GM23248 (cell line): ENCODE measurements around the gene APBA2. TPM values are rescaled to one million over a fixed set of nuclear protein-coding genes. Genes with fewer than 3 reads are reported as not detected.
A peak's percentile ranks its signal among the peaks of the same experiment; 100 is the strongest.

Experiments
- DNase-seq: peaks from one replicate; pipeline ENCODE4 v3.0.0-alpha.2; 2015
- H2AFZ ChIP-seq: fragments of 200-600 bp; sonication (generic); 2 replicates; pipeline ENCODE4 v1.6.1; 2016; ENCODE audit warnings: antibody characterized with exemption
- H3F3A ChIP-seq: fragments of 200-600 bp; sonication (generic); 2 replicates; pipeline ENCODE4 v1.6.1; 2016; ENCODE audit warnings: mild to moderate bottlenecking, antibody characterized with exemption, mixed run types; ENCODE audit not compliant: insufficient read depth
- H3K27ac ChIP-seq: fragments of 200-600 bp; sonication (generic); 2 replicates; pipeline ENCODE4 v1.5.1; 2016; ENCODE audit warnings: mild to moderate bottlenecking
- H3K27me3 ChIP-seq: fragments of 200-600 bp; sonication (generic); replicated peaks from 2 replicates; pipeline ENCODE4 v1.6.1; 2016; ENCODE audit warnings: mild to moderate bottlenecking; ENCODE audit not compliant: insufficient read depth
- H3K36me3 ChIP-seq: fragments of 200-600 bp; sonication (generic); 2 replicates; pipeline ENCODE4 v1.6.1; 2016; ENCODE audit warnings: low read depth, mild to moderate bottlenecking
- H3K4me1 ChIP-seq: fragments of 200-600 bp; sonication (generic); 2 replicates; pipeline ENCODE4 v1.6.1; 2016; ENCODE audit warnings: mild to moderate bottlenecking; ENCODE audit not compliant: insufficient read depth
- H3K4me2 ChIP-seq: fragments of 200-600 bp; sonication (generic); one replicate; pipeline ENCODE4 v1.6.1; 2016; ENCODE audit warnings: mild to moderate bottlenecking; ENCODE audit not compliant: unreplicated experiment
- H3K4me3 ChIP-seq: fragments of 200-600 bp; sonication (generic); 2 replicates; pipeline ENCODE4 v1.5.1; 2016; ENCODE audit warnings: mild to moderate bottlenecking
- H3K79me2 ChIP-seq: fragments of 200-600 bp; sonication (generic); 2 replicates; pipeline ENCODE4 v1.6.1; 2016; ENCODE audit warnings: mild to moderate bottlenecking; ENCODE audit not compliant: insufficient read depth
- H3K9ac ChIP-seq: fragments of 200-600 bp; sonication (generic); 2 replicates; pipeline ENCODE4 v1.6.1; 2016; ENCODE audit warnings: mild to moderate bottlenecking
- H3K9me2 ChIP-seq: fragments of 200-600 bp; sonication (generic); 2 replicates; pipeline ENCODE4 v1.6.1; 2016; ENCODE audit warnings: mixed run types, mild to moderate bottlenecking, moderate library complexity; ENCODE audit not compliant: insufficient read depth
- H3K9me3 ChIP-seq: fragments of 200-600 bp; sonication (generic); one replicate; pipeline ENCODE4 v1.6.1; 2017; ENCODE audit warnings: low read depth
- H4K20me1 ChIP-seq: fragments of 200-600 bp; sonication (generic); 2 replicates; pipeline ENCODE4 v1.6.0; 2016; ENCODE audit not compliant: insufficient read depth
- EZH2 ChIP-seq: fragments of 200-600 bp; sonication (generic); IDR thresholded peaks from 2 replicates; pipeline ENCODE4 v1.6.1; 2018; ENCODE audit warnings: antibody characterized with exemption, mild to moderate bottlenecking; ENCODE audit not compliant: insufficient read depth, poor library complexity, severe bottlenecking
- EZH2phosphoT487 ChIP-seq: fragments of 200-600 bp; sonication (generic); IDR thresholded peaks from 2 replicates; pipeline ENCODE4 v1.6.1; 2018; ENCODE audit warnings: antibody characterized with exemption, moderate library complexity, mild to moderate bottlenecking, low read depth; ENCODE audit not compliant: insufficient read depth
- WGBS, 2 experiments: methylation state at CpG; one replicate each; pipeline ENCODE4 v1.1.6; 2015 to 2017; ENCODE audit warnings: low lambda C conversion rate in 2 of 2, low coverage in 1 of 2; ENCODE audit errors: missing lambda C conversion rate in 2 of 2; 5-methylcytosine and 5-hydroxymethylcytosine counted together
- in situ Hi-C: fragments of 300-500 bp; cut with MboI; formaldehyde crosslinking; loops from 2 replicates; pipeline ENCODE4 v1.15.0; 2020
- polyA plus RNA-seq: library from polyadenylated mRNA; unstranded; fragments of >200 nt; fragmentation: Nextera tagmentation; extraction: Ambion mirVana; gene quantifications from 2 replicates; pipeline ENCODE4 v1.2.1, GENCODE V29; 2016
- total RNA-seq: library from RNA; depleted of rRNA; stranded (reverse); fragments of >200 nt; shearing (Covaris generic); gene quantifications from 2 replicates; pipeline ENCODE4 v1.2.3, GENCODE V29; 2014

APBA2 gene
- total and polyA plus RNA-seq, 2 experiments from 2014 or later: 0.23 to 0.65 TPM

- Histone ChIP-seq H3K4me3 (no peak overlapping the region), H3F3A (no peaks in the 10 kb centered on the region), H3K4me1 (no peaks in the 10 kb centered on the region), H2AFZ (no peak overlapping the region), H3K36me3 (no peaks in the 10 kb centered on the region), H3K9ac (no peak overlapping the region), H3K27me3 (no peaks in the 10 kb centered on the region), H3K4me2 (no peak overlapping the region), H3K9me3 (no peaks in the 10 kb centered on the region), H4K20me1 (no peaks in the 10 kb centered on the region), H3K27ac (no peak overlapping the region), H3K79me2 (no peaks in the 10 kb centered on the region), H3K9me2 (no peaks in the 10 kb centered on the region)
- TF ChIP-seq EZH2phosphoT487: no peak
- TF ChIP-seq EZH2: no peak
- 11 to 23% methylated on average over 3 of the region's 3 CpGs for WGBS, 2 experiments
- in situ Hi-C loops: no loop called here
- DNase-seq: peak; percentile 39
These were observed 159.9 kb downstream of the APBA2 start for GRCh38 chr15:29045717-29046116.

DNA sequence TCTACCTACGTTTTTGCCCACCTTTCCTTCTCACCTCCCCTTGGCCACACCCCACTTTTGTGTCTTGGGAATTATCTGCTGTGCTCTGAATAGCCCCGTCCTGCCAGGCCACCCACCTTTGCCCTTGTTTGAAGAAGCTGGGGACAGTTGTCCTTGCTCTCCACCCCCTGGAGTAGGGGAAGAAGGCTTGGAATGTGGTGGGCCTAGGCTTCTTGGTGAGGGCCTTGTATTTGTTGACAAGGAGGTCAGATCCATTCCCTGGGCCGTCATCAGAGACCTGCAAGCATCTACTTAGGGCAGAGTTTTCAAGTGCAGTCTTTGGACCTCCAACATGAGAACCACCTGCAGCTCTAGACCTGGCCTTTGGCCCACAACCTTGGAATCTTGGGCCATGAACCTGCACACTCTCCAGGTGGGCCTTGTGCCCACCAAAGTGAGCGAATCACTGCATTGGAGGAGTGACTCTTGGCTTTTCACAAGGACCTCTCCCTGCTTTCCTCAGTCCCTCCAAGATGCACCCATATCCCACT, 160.6 kb downstream of the APBA2 start:
- Histone ChIP-seq H3K9ac (no peak overlapping the region), H3K9me2 (no peaks in the 10 kb centered on the region), H2AFZ (no peak overlapping the region), H3K27me3 (no peaks in the 10 kb centered on the region), H3K4me3 (no peak overlapping the region), H3K4me1 (no peaks in the 10 kb centered on the region), H4K20me1 (no peaks in the 10 kb centered on the region), H3K4me2 (no peak overlapping the region), H3K9me3 (no peaks in the 10 kb centered on the region), H3K27ac (no peak overlapping the region), H3K79me2 (no peaks in the 10 kb centered on the region), H3K36me3 (no peaks in the 10 kb centered on the region), H3F3A (no peaks in the 10 kb centered on the region)
- in situ Hi-C loops: no loop called here
- 8 to 9% methylated on average over 4 of the region's 4 CpGs for WGBS, 2 experiments
- TF ChIP-seq EZH2phosphoT487 (no peak), EZH2 (no peak)
- no peak for DNase-seq

- 37 to 39% methylated on average over 5 of the region's 5 CpGs for WGBS, 2 experiments
- H3K9me3 ChIP-seq: no peaks in the 10 kb centered on the region
These were observed 161.2 kb downstream of the APBA2 start for GRCh38 chr15:29046977-29047376.

GRCh38 chr15:29048011-29048410, 162.2 kb downstream of the APBA2 start:
- DNase-seq: no peak
- TF ChIP-seq EZH2 (no peak), EZH2phosphoT487 (no peak)
- H3K4me3 ChIP-seq: no peak overlapping the region
- no peaks in the 10 kb centered on the region for H3K9me2 ChIP-seq
- no peaks in the 10 kb centered on the region for H4K20me1 ChIP-seq
- no peak overlapping the region for H3K9ac ChIP-seq
- H3K36me3 ChIP-seq: no peaks in the 10 kb centered on the region
- H3K79me2 ChIP-seq: no peaks in the 10 kb centered on the region
- no peak overlapping the region for H3K4me2 ChIP-seq
- in situ Hi-C loops: no loop called here
- no peak overlapping the region for H2AFZ ChIP-seq
- 44 to 53% methylated on average over 9 of the region's 9 CpGs for WGBS, 2 experiments
- H3K27me3 ChIP-seq: no peaks in the 10 kb centered on the region
- H3K27ac ChIP-seq: no peak overlapping the region
- no peaks in the 10 kb centered on the region for H3F3A ChIP-seq
- H3K9me3 ChIP-seq: no peaks in the 10 kb centered on the region
- no peaks in the 10 kb centered on the region for H3K4me1 ChIP-seq

More at GRCh38 chr15:29046977-29047376, 161.2 kb downstream of the APBA2 start:
- Histone ChIP-seq H3K9me2 (no peaks in the 10 kb centered on the region), H4K20me1 (no peaks in the 10 kb centered on the region), H3F3A (no peaks in the 10 kb centered on the region), H3K9ac (no peak overlapping the region), H3K79me2 (no peaks in the 10 kb centered on the region), H3K27ac (no peak overlapping the region), H3K27me3 (no peaks in the 10 kb centered on the region), H3K36me3 (no peaks in the 10 kb centered on the region), H3K4me2 (no peak overlapping the region), H3K4me1 (no peaks in the 10 kb centered on the region), H2AFZ (no peak overlapping the region), H3K4me3 (no peak overlapping the region)
- DNase-seq: no peak
- in situ Hi-C loops: no loop called here
- TF ChIP-seq EZH2: no peak
- TF ChIP-seq EZH2phosphoT487: no peak

DNA sequence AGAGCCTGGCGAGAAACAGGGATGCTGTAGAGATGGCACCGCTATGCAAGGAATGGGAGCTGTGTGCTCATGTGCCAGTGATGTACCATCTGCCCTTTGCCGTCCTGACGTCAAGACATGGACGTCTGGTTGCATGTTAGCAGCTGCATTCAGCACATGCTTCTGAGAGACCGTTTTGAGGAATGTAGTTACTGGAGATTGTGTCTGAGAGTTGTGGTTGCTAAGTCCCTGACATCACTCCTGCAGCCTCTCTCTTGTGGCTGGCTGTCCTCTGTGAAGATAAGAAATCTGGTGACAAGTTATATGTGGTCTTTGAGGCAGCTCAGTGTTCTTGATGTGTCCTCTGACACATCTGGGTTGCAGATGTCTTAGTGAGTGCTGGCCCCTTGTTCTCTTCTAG, 165.1 kb downstream of the APBA2 start:
- Histone ChIP-seq H3K79me2 (no peaks in the 10 kb centered on the region), H3K4me1 (no peaks in the 10 kb centered on the region), H3K4me2 (no peak overlapping the region), H3K9me3 (no peaks in the 10 kb centered on the region), H3K9me2 (no peaks in the 10 kb centered on the region), H3K27me3 (no peaks in the 10 kb centered on the region), H4K20me1 (no peaks in the 10 kb centered on the region), H3K27ac (no peak overlapping the region), H3K9ac (no peak overlapping the region), H2AFZ (no peak overlapping the region), H3K36me3 (no peaks in the 10 kb centered on the region), H3K4me3 (no peak overlapping the region), H3F3A (no peaks in the 10 kb centered on the region)
- TF ChIP-seq EZH2: no peak
- no peak for TF ChIP-seq EZH2phosphoT487
- DNase-seq: peak; percentile 4
- WGBS, 2 experiments: 4 to 5% methylated on average over 6 of the region's 6 CpGs
- in situ Hi-C loops: no loop called here
